PFSK-1 (cell line): ENCODE data around the gene SETD5.

Source experiments
- FOXP2 ChIP-seq: optimal IDR thresholded peaks from 2 replicates; pipeline ENCODE3; 2011; ENCODE audit warnings: borderline replicate concordance, control low read depth, inconsistent platforms; ENCODE audit not compliant: insufficient read depth; ENCODE audit errors: extremely low read length, extremely low read depth
- POLR2AphosphoS5 ChIP-seq: IDR thresholded peaks from 2 replicates; pipeline ENCODE4 v1.6.1; 2012; ENCODE audit warnings: low read depth, mild to moderate bottlenecking, control low read depth, low read length, moderate library complexity
- REST ChIP-seq, 2 experiments: IDR thresholded peaks; 2 replicates each; pipeline versions ENCODE4 v1.6.1 to v1.8.0; 2011 to 2012; ENCODE audit warnings: low read depth in 2 of 2, low read length in 2 of 2, control low read depth in 1 of 2, inconsistent platforms in 1 of 2, mild to moderate bottlenecking in 1 of 2, moderate library complexity in 1 of 2; ENCODE audit not compliant: insufficient read depth in 1 of 2
- SIN3A ChIP-seq: IDR thresholded peaks from 2 replicates; pipeline ENCODE4 v1.6.1; 2012; ENCODE audit warnings: mild to moderate bottlenecking, low read length, moderate library complexity, borderline replicate concordance; ENCODE audit not compliant: insufficient read depth
- TAF1 ChIP-seq: IDR thresholded peaks from 2 replicates; pipeline ENCODE4 v1.6.1; 2012; ENCODE audit warnings: low read length, control low read depth, borderline replicate concordance; ENCODE audit not compliant: insufficient read depth

The SETD5 gene

GRCh38 chr3:9385187-9386077 lies 12.0 kb upstream of the SETD5 start:
- no peak for TF ChIP-seq FOXP2

- TF ChIP-seq TAF1 (no peak), REST (IDR thresholded peaks at IDR 0.05; ENCODE audit: insufficient read depth in 1 of 2, low read depth in 2 of 2, low read length in 2 of 2) (no peak), FOXP2 (no peak), SIN3A (no peak), POLR2AphosphoS5 (no peak)
Observed at GRCh38 chr3:9386078-9386459, 11.3 kb upstream of the SETD5 start.

GRCh38 chr3:9386501-9387321 lies 10.7 kb upstream of the SETD5 start:
- TF ChIP-seq FOXP2 (no peak), SIN3A (no peak), TAF1 (no peak), POLR2AphosphoS5 (no peak), REST (IDR thresholded peaks at IDR 0.05; ENCODE audit: insufficient read depth in 1 of 2, low read depth in 2 of 2, low read length in 2 of 2) (no peak)

- 0 out of 2 replicates have a peak, but pooled peaks have one; percentile 13 for TF ChIP-seq POLR2AphosphoS5
- TF ChIP-seq SIN3A, result no peak
Observed at GRCh38 chr3:9387322-9387655, 10.1 kb upstream of the SETD5 start.

- TF ChIP-seq POLR2AphosphoS5 (no peak), FOXP2 (no peak), SIN3A (no peak), REST (IDR thresholded peaks at IDR 0.05; ENCODE audit: insufficient read depth in 1 of 2, low read depth in 2 of 2, low read length in 2 of 2) (no peak), TAF1 (no peak)
Observed at GRCh38 chr3:9388142-9388541, 9.3 kb upstream of the SETD5 start.
